AG09309 (cell line): ENCODE measurements around the gene RBM10.

Experiments
- DNase-seq: peaks from one replicate; pipeline ENCODE4 v3.0.0-alpha.2; 2010; ENCODE audit warnings: low read depth
- H3K4me3 ChIP-seq: 2 replicates; pipeline ENCODE4 v1.5.1; 2011; ENCODE audit warnings: mild to moderate bottlenecking, low read depth, low read length, moderate library complexity; ENCODE audit not compliant: control insufficient read depth
- TF ChIP-seq, protein P1 (sequence below): IDR thresholded peaks from 2 replicates; pipeline ENCODE4 v1.5.1; 2011; ENCODE audit warnings: mild to moderate bottlenecking, low read depth, low read length, inconsistent platforms; ENCODE audit not compliant: insufficient read depth, control insufficient read depth; ENCODE audit errors: missing control alignments

The RBM10 gene

DNA sequence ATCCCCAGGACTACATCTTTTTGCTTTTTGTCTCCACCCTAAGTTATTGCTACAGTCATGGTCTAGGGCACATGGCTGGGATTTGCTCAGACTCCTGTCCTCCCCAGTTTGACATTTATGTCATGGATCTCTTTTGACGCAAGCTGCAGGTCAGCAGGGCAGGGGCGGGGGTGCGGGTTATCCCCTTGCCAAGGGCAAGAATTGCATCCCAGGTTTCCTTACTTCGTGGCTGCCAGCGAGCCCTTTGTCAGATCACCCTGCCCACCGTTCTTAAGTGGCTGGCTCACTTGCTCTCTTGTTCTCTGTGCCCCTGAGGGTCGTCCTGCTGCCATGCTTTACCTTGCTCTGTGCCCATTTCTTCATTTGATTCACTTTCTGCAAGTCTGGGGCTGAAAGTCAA is 27.5 kb downstream of the RBM10 start:
- TF ChIP-seq, protein P1, sequence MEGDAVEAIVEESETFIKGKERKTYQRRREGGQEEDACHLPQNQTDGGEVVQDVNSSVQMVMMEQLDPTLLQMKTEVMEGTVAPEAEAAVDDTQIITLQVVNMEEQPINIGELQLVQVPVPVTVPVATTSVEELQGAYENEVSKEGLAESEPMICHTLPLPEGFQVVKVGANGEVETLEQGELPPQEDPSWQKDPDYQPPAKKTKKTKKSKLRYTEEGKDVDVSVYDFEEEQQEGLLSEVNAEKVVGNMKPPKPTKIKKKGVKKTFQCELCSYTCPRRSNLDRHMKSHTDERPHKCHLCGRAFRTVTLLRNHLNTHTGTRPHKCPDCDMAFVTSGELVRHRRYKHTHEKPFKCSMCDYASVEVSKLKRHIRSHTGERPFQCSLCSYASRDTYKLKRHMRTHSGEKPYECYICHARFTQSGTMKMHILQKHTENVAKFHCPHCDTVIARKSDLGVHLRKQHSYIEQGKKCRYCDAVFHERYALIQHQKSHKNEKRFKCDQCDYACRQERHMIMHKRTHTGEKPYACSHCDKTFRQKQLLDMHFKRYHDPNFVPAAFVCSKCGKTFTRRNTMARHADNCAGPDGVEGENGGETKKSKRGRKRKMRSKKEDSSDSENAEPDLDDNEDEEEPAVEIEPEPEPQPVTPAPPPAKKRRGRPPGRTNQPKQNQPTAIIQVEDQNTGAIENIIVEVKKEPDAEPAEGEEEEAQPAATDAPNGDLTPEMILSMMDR, result no peak
- no peak for DNase-seq

GRCh38 chrX:47172971-47173792 is 28.2 kb downstream of the RBM10 start:
- DNase-seq, result no peak
- TF ChIP-seq, protein P1, result no peak

More for the DNA sequence above, 27.5 kb downstream of the RBM10 start:
- H3K4me3 ChIP-seq, result no peak overlapping the region

GRCh38 chrX:47174376-47174775 is 29.4 kb downstream of the RBM10 start:
- no peak overlapping the region for H3K4me3 ChIP-seq
- TF ChIP-seq, protein P1, result no peak
- no peak for DNase-seq

More at GRCh38 chrX:47172971-47173792, 28.2 kb downstream of the RBM10 start:
- H3K4me3 ChIP-seq, result no peak overlapping the region

GRCh38 chrX:47174846-47175587 is 30.0 kb downstream of the RBM10 start:
- TF ChIP-seq, protein P1, result no peak
- no peak overlapping the region for H3K4me3 ChIP-seq
- DNase-seq, result no peak

- no peak overlapping the region for H3K4me3 ChIP-seq
- DNase-seq, result no peak
- TF ChIP-seq, protein P1, result no peak
Measured at GRCh38 chrX:47175588-47175980, 30.6 kb downstream of the RBM10 start.

DNA sequence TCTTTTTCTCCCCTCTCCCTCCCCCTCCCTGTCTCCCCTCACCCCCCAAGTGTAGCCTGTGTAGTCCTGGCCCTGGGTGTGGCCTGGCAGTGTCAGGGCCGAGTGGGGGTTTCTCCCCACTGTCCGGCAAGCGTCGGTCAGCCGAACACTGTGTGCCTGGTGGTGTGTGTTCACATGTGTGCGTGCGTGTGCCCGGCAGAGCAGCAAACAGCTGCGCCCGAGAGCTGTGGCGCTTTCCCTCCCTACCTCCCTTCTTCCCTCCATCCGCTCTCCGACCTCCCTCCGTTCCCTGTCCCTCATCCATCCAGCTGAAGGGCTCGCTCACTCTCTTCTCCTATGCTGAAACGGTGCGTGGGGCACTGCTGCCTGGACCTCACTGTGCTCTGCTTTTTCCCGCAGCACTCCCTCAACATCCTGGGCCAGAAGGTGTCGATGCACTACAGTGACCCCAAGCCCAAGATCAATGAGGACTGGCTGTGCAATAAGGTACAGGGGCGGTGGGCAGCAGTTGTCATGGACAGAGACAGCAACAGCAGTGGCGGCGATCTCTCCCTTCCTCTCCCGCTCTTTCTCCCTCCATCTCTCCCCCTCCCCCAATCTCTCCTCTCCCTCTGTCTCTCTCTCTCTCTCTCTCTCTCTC is 31.2 kb downstream of the RBM10 start:
- no peak for DNase-seq
- H3K4me3 ChIP-seq, result no peak overlapping the region
- TF ChIP-seq, protein P1, result no peak
